Activated naive CD4-positive, alpha-beta T cell treated with anti-CD3 and anti-CD28 coated beads, Interleukin-2, amount 50 U/mL, for 16 hours (primary cell): ENCODE results near the gene OXCT2.
A peak's percentile ranks its signal among the peaks of the same experiment; 100 is the strongest.

Source experiments
- DNase-seq: peaks from one replicate; pipeline ENCODE4 v3.0.0-alpha.2; 2020

Gene OXCT2

DNA sequence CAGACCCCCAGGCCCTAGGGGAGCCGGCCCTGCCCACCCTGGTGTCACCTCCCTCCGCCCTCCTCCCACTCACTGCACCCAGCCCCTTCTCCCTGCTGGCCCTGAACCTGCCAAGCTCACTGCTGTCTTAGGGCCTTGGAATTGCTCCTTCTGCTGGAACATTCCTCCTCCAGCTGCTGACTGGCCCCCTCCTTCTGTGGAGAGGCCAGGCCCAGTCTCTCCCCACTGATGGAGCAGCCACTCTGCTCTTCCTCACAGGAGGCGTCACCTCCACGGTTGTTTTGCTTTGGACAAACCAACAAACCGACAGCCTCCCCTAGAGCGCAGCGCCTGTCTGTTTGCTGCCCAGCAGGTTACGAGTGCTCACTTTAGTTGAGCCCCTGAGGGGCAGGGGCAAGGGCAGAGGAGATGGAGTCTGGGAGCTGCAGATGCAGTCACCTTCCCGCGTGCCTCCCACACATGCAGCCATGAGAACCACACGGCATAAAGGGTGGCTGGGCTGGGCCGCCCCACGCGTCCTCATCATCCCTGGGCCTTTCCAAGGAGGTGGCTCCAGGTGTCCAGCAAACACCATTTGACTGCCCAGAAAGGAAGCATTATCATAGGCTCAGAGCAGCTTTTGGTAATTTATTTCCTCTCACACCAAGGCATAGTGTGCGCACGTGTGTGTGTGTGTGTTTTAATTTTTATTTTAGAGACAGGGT is 9.4 kb downstream of the OXCT2 start:
- no peak for DNase-seq

DNA sequence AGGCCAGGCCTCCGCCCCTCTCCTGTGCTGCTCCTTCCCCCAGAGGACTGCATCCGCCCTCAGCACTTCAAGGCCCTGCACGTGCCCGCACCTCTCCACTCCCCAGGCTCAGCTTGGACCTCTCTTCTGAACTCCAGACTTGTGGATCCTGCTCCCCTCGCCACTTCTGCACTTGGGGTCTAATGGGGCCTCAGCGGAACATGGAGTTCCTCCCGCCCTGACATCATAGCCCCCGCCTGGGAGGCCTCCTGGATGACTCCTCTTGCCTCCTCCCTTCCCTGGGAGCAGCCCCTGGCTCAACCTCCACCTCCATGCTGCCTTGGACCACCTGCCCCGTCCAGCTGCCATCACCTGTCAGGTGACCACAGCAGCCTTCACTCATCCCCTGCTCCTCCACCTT is 10.1 kb downstream of the OXCT2 start:
- no peak for DNase-seq

DNA sequence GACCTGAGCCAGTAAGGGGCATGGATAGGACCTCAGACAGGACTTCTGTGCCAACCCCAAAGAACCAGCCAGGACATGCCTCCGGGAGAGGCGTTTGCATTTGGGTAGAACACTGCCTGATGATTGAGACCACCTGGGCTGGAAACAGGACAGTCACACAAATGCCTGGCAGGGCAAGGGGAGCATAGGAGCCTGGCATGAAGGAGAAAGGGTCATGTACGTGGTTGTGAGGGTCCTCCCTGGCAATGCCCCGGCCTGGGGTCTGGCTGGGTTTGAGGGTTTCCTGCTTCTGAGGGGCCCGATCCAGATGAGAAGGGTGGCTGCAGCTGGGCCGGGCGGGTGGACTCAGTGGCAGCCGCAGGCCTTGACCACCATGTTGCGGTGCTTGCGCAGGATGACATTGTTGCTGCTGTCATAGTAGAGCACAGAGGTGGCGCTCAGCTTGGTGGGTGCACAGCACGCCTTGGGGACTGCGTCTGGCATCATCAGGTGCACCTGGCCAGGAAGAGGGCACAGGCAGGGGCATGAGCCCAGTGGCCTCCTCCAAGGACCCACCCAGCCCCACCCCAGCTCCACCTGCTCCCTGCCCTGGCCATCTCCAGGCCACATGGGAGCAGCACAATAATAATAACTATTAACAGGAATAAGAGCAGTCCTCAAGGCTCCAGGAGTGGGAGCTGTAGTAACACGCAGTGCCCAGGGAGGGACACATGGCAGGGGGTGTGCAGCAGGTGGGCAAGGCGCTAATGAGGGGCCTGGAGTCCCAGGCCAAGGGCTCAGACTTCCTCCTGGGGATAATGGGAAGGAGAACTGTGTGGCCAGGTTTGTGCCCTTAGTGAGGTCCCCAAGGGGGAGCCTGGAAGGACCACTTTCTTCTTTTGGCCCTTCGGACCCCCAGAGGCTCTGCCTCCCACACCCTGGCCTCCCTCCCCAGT is 10.8 kb downstream of the OXCT2 start:
- DNase-seq: no peak

DNA sequence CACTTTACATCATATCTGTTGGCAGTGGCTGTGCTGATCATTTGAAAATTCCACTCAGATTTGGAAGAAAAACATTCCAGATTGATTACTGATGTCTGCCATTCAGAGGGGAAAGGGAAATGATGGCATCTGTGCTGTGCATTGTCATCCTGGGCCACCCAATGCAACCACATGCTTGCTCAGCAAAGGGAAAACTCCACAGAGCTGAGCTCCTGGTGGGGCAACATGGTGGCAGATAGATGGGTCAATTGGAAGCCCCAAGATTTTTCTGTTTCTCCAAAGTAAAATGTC is 11.8 kb downstream of the OXCT2 start:
- no peak for DNase-seq

DNA sequence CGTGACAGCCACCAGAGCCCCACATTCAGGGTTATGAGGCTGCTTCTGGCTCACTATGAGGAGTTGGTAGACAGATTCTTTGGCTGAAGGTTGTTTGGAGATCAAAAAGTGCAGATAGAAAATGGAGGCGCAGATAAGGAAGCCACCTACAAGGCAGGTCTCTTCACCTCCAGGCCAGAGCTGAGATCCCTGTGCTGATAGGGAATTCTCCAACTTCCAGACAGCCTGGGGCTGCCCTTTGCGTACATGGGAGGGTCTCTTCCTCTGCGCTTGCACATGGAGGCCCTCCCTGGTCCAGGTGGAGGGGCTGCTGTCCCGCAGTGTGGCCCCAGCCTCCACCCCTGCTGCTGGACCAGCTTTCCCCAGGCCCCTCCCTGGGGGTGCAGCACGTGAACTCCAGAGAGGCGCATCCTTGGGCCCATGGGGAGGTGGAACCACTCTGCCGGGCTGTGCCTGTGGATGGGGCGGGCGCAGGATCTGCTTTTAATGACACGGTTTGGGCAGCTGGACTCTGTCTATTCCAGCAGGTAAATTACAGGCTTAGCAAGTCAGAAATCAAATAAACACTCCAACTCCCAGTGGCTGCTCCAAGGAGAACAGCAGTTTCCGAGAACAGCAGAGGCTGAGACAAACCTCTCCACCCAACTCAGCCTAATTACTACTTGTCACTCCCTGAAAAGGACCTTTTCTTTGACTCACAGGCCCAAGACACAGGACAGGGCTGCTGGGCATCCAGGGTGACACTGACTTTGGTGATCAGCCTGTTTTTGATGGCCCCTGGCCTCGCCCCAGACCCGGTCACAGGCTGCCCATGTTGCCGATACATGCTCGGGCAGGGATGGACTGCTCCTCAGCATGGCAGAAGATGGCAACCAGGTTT is 12.4 kb downstream of the OXCT2 start:
- DNase-seq: no peak

DNA sequence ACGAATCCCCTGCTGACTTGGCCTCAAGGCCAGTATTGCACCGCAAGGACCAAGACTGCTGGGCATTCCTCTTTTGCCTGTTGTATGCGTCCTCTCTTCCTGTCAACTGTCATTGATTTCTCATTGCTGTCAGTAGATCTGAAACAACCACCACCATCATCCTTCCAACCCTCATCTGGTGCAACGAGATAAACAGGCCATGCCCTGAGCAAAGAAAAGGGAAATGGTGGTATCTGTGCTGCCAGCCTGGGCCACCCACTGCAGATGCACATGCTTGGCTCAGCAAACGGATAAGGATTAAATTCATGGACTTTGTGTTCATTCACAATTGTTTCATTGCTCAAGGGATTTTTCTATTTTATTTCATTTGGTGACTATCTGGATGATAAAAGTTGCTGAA is 13.6 kb downstream of the OXCT2 start:
- DNase-seq: no peak

DNA sequence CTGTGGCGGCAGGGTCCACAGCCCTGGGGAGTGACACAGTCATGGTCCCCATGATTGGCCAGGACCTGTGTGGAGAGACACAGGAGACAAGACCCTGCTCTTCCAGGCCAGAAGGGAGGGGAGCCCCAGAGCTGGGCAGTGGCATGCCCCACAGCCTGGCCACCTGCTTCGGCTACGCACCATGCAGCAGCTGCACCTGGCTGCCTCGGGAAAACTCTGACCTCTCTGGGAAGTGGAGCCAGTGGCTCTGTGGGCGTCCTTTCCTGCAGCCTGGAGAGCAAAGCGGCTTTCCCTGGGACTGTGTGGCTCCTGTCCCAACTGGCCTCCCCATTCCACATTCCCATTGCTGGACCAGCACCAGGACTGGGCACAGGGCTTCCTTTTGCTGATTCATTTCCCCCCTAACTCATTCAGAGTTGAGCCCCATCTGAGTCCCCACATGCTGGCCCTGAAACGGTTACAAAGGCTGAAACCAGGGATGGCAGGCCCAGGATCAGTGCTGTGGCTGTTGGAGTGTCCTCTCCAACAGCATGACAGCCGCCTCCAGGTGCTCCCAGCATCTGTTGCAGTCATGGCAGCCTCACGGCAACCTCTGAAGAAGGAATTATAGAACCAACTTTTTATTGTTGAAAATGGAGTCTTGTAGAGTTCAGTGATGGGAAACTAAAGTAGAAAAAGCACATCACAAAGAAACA is 15.0 kb downstream of the OXCT2 start:
- DNase-seq: no peak

DNA sequence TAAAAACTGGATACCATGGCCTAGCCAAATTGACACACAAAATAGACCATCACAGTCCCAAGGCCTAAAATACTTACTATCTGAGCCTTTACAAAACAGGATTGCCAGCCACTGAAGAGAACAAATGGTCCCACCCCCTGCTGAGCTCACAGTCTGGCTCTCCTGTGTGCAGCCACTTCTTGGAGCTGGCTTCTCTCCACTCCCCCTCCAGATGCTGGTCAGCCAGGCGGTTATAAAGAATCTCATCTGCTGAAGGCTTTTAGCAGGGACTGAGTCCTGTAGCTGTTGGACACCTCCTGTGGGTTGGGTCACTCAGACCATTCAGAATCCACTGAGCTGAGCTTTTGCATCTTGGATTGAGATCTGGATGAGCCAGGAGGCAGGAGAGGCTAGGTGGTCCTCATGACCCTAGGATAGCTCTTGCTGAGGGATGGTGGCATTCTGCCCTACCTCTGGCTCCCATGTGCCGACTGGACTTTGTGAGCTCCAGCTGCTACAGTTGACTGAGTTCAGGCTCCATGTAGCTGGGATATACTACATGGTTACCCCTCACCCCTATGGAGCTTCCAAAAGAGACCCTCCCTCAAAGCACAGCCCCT is 16.1 kb downstream of the OXCT2 start:
- no peak for DNase-seq

DNA sequence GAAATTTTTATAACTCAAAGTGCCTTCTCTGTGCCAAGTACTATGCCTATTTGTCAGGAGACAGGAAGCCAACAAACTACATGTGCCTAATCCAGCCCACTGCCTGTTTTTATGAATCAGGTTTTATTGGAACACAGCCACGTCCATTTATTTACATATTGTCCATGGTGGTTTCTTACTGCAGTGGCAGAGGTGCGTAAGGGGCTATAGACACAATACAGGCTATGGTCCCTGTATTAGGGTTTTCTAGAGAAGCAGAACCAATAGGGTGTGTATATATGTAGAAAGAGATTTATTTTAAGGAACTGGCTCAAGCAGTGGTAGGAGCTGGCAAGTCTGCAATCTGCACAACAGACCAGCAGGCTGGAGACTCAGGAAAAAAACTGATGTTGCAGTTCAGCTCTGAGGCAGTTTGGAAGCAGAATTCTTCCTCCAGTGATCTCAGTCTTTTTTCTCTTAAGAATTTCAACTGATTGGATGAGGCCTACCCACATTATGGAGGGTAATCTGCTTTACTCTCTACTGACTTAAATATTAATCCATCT is 17.1 kb downstream of the OXCT2 start:
- no peak for DNase-seq

DNA sequence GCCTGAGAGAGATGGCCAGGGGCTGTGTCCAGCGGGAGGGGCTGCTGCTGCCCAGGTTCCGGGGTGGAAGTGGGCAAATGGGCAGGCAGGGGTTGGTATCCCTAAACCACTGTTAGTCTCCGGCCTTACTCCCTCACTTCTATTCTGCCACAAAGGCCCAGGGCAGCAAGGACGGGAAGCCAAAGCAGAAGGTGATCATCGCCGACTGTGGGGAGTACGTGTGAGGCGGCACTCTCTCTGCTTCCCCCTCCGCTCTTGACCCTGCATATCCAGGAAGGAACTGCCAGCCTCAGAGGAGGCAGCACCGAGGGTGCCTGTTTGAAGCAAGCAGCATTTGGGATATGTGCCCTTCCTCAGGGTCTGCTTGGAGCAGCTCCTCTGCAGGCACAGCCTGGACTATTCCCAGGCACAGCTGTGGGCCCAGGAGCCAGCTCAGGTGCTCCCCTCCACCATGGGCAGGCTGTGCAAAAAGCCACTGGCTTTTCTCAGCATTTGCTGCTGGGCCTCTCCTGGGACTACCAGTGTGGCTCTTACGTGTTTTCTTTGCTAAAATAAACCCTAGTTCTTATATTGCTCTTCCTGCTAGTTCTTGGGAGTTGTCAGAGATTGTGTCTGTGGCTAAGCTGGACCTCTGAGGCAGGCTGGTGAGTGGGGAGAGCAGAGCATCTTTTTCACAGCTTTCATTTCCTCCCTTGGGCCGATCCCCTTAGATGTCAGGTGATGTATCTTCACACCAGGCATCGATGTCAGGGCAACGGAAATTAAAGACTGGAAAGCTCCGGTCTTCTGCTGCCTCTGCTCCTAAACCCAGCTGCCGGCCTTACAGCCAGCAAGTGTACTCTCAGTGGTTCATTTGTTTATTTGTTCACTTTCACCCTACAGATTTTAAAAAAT is 17.8 kb downstream of the OXCT2 start:
- DNase-seq: no peak

DNA sequence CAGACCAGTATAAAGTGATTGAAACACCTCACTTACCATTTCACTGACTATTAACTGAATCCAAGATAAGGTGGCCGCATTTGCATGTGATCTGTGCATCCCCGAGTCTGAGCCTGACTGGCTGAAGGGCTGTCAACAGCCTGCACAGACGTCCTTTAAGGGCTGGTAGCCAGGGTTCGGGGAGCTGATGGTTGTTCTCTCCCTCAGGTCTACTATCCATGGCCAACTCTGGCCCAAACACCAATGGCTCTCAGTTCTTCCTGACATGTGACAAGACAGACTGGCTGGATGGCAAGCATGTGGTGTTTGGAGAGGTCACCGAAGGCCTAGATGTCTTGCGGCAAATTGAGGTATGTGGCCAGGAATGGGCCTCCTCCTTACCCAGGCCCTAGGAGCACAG is 18.4 kb downstream of the OXCT2 start:
- DNase-seq: no peak

DNA sequence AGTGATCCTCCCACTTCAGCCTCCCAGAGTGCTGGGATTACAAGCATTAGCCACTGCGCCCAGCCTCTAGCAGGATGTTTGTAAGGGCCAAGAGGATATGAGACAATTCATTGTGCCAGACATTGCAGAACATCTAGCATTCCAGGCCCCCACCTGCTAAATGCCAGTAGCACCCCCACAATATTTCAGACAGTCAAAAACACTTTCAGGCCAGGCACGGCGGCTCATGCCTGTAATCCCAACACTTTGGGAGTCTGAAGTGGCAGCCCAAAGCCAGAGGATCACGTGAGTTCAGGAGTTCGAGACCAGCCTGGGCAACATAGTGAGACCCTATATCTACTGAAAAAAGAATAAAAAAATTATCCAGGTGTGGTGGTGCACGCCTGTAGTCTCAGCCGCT is 19.6 kb downstream of the OXCT2 start:
- no peak for DNase-seq

DNA sequence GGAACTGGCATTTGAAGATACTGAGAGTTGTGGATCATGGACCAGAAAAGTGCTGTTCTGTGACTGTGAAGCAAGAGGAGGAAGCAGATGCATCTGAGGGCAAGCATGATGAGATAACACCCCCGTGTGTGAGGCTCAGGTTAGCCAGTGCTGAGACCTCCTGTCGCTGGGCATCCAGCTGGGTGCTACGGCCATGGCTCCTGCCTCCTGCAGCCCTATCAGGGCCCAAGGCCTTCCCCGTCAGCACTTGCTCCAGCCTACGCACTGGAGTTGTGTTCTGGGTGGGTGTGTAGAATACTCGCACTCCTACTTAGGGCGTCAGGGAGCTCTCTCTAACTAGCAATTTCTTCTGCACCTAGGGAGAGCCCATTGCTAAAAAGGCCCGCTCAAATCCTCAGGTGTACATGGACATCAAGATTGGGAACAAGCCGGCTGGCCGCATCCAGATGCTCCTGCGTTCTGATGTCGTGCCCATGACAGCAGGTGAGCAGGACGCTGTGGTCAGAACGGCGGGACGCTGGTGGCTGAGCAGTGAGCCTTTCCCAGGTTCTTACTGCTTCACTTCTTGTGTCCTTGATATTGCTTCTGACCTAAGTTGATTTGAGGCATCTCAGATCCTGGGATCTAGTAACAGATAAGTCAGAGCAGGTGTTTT is 26.0 kb downstream of the OXCT2 start:
- DNase-seq: no peak

DNA sequence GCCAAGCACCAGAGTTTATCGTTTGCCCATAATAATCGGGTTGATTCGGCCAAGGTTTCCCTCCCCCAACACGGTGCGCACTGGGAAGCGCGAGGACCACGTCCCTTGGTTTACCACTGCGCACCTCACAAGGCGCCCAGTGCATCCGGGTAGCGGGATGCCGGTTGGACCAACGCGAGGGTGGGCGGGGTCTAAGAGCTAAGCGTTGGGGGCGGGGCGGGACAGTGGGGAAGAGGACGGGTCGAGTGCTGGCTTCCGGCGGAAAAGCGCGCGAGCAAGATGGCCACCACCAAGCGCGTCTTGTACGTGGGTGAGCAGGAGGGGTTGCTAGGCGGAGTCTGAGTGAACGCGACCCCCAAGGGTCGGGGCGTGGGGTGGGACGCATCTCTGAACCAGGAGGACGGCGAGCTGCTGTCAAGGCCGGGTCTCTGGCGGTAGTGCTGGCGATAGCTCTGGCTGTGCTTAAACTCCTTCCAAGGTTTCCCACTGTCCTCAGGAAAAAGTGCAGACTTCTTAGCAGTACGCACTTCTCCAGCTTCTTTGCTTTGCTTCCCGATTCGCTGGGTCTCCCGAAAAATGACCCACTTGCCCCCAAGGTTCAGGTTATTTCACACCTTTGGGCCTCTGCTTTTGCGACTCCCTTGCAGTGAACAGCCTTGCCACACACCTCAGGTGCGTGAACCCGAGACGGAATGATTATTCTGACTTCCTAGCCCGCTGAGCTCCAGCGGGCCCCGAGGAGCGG is 32.4 kb downstream of the OXCT2 start, which contains the start of gene PPIE:
Gene PPIE (plus strand): TSS at position 261 of the 745 bp plus-strand sequence. CDS start 19 bp downstream, at position 280.
- peak; percentile 98 for DNase-seq

DNA sequence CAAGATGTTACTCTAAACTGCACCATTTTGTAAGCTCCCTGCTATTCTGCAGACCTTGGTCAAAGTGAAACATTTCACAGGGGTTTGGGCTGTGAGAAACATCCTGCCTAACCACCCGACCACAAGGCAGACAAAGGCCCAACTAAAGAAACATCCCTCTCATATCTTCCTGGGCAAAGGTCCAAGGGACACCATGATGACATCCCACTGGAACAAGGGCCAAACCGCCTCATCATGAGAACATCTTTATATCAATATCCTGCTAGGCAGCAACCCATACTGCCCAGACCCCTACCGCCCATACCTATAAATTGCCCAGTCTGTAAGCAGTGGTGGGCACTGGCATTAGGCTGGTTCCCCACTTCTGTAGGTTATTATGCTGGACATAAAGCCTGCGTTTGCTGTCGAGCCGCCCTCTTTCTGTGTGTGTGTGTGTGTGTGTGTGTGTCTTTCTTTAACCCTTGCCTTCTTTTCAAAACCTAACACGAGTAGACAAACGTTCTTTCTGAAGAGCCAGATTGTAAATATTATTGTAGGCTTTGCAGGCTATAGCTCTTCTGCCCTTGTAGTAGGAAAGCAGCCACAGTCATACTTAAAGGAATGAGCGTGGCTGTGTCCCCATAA is 33.5 kb downstream of the OXCT2 start:
- no peak for DNase-seq

DNA sequence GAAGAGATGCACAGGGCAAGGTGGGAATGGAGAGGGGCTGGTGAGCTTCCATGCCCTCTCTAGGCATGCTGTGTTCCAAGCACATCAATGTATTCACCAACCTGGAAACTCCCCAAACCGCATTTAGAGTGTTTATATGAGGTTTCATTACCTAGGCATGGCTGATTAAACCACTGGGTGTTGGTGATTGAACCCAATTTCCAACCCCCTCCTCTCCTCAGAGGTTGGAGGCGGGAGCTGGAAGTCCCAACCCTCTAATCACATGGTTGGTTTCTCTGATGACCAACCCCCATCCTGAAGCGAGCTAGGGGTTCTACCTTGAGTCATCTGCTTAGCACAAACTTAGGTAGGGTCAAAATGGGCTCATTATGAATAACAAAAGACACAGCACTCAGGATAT is 35.4 kb downstream of the OXCT2 start:
- no peak for DNase-seq

DNA sequence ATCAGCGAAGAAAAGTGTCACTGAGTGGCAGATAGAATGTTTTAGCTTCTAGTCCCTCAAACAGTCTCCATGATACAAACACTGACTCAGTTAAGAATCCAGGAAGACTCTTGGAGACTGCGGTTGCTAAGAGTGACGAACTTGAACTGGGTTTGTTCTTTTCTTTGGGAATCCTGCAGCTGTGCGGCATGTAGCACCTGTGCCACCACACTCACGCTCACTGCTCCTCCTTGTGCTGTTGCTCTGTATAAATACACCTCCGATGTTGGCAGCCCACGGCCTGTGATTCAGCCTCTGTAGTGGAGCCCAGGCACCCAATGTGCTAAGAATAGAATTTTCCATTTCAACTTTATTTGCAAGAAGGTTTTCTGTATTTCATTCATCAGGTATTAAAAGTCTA is 38.0 kb downstream of the OXCT2 start:
- DNase-seq: no peak

DNA sequence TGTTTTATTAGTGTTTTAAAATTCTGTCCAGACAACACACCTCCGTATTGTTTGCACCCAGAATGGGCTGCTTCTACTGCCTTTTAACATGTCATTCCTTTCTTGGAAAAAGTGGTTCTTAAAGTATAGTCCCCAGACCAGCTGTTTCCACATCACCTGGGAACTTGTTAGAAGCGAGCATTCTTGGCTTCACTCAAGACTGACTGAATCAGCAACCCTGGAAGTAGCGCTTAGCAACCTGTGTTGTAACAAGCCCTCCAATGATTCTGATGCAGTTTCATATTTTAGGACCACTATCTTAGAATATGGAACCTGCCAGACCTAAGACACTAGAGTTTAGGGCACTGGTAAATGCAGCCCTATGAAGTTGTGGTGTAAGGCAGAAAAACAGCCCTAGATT is 38.4 kb downstream of the OXCT2 start:
- DNase-seq: no peak

DNA sequence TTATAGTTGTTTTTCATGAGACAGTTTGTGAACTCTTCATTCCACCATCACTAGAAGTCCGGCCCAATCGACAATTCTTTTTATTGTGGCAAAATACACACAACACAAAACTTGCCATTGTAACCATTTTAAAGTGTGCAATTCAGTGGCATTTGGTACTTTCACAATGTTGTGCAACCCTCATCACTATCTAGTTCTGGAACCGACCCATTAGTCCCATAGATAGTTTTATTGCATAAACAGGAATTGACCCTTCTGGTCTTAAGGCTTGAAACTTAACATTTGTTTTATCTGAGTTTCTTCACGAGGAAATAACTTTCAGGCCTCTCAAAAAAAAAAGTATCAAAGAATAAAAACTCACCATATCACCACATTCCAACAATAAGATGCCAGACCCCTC is 41.3 kb downstream of the OXCT2 start:
- DNase-seq: no peak
